ENCODE data around the gene SRRM3.

DNA sequence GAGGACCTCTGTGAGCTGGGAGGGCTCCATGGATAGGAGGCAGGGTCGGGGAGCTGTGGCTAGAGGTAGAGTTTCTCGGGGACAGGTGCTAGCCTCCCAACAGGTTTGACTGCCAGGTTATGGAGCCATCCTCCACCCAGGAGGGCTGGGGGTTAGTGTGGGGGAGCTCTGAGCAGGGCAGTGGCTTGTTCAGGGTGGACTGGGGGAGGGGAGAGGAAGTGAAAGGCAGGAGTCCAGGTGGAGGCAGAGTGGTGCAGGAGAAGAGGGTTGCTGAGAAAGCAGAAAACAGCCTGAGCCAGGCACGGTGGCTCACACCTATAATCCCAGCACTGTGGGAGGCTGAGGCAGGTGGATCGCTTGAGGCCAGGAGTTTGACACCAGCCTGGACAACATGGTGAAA, 60.2 kb downstream of the SRRM3 start:
- TF ChIP-seq, protein P1, sequence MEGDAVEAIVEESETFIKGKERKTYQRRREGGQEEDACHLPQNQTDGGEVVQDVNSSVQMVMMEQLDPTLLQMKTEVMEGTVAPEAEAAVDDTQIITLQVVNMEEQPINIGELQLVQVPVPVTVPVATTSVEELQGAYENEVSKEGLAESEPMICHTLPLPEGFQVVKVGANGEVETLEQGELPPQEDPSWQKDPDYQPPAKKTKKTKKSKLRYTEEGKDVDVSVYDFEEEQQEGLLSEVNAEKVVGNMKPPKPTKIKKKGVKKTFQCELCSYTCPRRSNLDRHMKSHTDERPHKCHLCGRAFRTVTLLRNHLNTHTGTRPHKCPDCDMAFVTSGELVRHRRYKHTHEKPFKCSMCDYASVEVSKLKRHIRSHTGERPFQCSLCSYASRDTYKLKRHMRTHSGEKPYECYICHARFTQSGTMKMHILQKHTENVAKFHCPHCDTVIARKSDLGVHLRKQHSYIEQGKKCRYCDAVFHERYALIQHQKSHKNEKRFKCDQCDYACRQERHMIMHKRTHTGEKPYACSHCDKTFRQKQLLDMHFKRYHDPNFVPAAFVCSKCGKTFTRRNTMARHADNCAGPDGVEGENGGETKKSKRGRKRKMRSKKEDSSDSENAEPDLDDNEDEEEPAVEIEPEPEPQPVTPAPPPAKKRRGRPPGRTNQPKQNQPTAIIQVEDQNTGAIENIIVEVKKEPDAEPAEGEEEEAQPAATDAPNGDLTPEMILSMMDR (IDR thresholded peaks at IDR 0.05; ENCODE audit: low read depth, low read length) = no peak
- no peak for TF ChIP-seq POLR2A (IDR thresholded peaks at IDR 0.05; ENCODE audit: extremely low read depth, insufficient read length)

All from NB4 (cell line).